ENCODE measurements around the gene CRYL1. TPM values are rescaled to one million over a fixed set of nuclear protein-coding genes. Genes with fewer than 3 reads are reported as not detected.

Gene CRYL1
- total and polyA plus RNA-seq, 2 of the 4 experiments (the other 2 are of a cell fraction): 11.7 to 16.4 TPM

GRCh38 chr13:20398459-20398858 is 127.2 kb downstream of the CRYL1 start:
- no peak overlapping the region for H2BK20ac ChIP-seq (ENCODE audit: low read depth, low read length)
- no peak overlapping the region for H4K91ac ChIP-seq (ENCODE audit: insufficient read depth, low read depth, low read length)
- peaks cover 3% of the 10 kb centered on the region; the same call in 1 of the 2 replicates for H3K4me1 ChIP-seq (ENCODE audit: control insufficient read depth, insufficient read depth, low read length)
- H2BK120ac ChIP-seq (ENCODE audit: low read depth, low read length): no peak overlapping the region
- no peak overlapping the region for H3K27ac ChIP-seq (ENCODE audit: insufficient read depth, low read length)
- H2AK9ac ChIP-seq (replicated peaks; ENCODE audit: low read depth, low read length, poor library complexity): no peak overlapping the region
- no peak overlapping the region for H2BK15ac ChIP-seq (ENCODE audit: low read depth, low read length)
- H3K18ac ChIP-seq (ENCODE audit: low read depth, low read length): no peak overlapping the region
- in situ Hi-C loops (cut with MboI; ENCODE audit: low sequenced_read_pairs) (no loop called here), intact Hi-C loops (cut with micrococcal nuclease) (no loop called here), dilution Hi-C loops (cut with HindIII; ENCODE audit: low sequenced_read_pairs, unreplicated experiment) (no loop called here)
- H4K5ac ChIP-seq (ENCODE audit: low read depth, low read length): no peak overlapping the region
- no peak overlapping the region for H3K14ac ChIP-seq (replicated peaks; ENCODE audit: low read depth, low read length)
- 44% methylated on average over 2 of the region's 10 CpGs; no CpG with 5 or more reads in 1 of the 2 experiments for whole genome bisulfite sequencing, 2 experiments (ENCODE audit: extremely low coverage in 2 of 2, insufficient read length in 1 of 2)
- DNase-seq (no peak), ATAC-seq (ENCODE audit: low read depth) (no peak)
- no peaks in the 10 kb centered on the region for H3K79me1 ChIP-seq (ENCODE audit: low read depth in 1 of 2, low read length in 2 of 2)
- H3K4ac ChIP-seq (ENCODE audit: low read depth, low read length): no peak overlapping the region
- no peak overlapping the region for H3K56ac ChIP-seq (ENCODE audit: extremely low read depth, insufficient read depth, low read length)
- ChIA-PET POLR2A (ENCODE audit: unreplicated experiment) (no interaction called here), CTCF (no interaction called here)
- H3K36me3 ChIP-seq (ENCODE audit: control insufficient read depth, insufficient read depth, low read length): no peaks in the 10 kb centered on the region
- H4K8ac ChIP-seq (ENCODE audit: low read depth in 2 of 2, low read length in 2 of 2): no peak overlapping the region
- H3K4me2 ChIP-seq (ENCODE audit: low read depth, low read length): no peak overlapping the region
- H3K9me3 ChIP-seq (ENCODE audit: control insufficient read depth, insufficient read depth, low read length): no peaks in the 10 kb centered on the region
- TF ChIP-seq CHD1 (IDR thresholded peaks at IDR 0.05; ENCODE audit: low read depth, low read length): no peak
- no peak for TF ChIP-seq CEBPB (IDR thresholded peaks at IDR 0.05; ENCODE audit: low read depth, low read length)
- no peak for TF ChIP-seq BHLHE40 (IDR thresholded peaks at IDR 0.05; ENCODE audit: low read depth, low read length)
- no peak for TF ChIP-seq SMC3 (IDR thresholded peaks at IDR 0.05; ENCODE audit: low read depth, low read length)
- TF ChIP-seq MAZ (IDR thresholded peaks at IDR 0.05; ENCODE audit: borderline replicate concordance, low read depth, low read length): no peak
- peaks cover 9% of the 10 kb centered on the region; the same call in 1 of the 2 replicates for H3K27me3 ChIP-seq (ENCODE audit: control insufficient read depth, insufficient read depth, low read length)
- no peak overlapping the region for H3K9ac ChIP-seq (ENCODE audit: low read depth, low read length)
- no TSS peak for BruUV-seq (replicated peaks)
- H4K20me1 ChIP-seq (ENCODE audit: insufficient read depth, low read length): no peaks in the 10 kb centered on the region
- H2AFZ ChIP-seq (replicated peaks; ENCODE audit: low read length, poor library complexity): no peak overlapping the region
- no peaks in the 10 kb centered on the region; the same call in none of the 2 replicates for H3K9me1 ChIP-seq (ENCODE audit: insufficient read depth, low read length)
- no peak overlapping the region for H2BK5ac ChIP-seq (ENCODE audit: low read depth, low read length, poor library complexity, severe bottlenecking)
- no peak overlapping the region for H2AK5ac ChIP-seq (ENCODE audit: low read depth, low read length)
- H3K4me3 ChIP-seq (ENCODE audit: insufficient read depth, low read depth, low read length): no peak overlapping the region
- no peak overlapping the region for H3K23ac ChIP-seq (ENCODE audit: low read depth, low read length)
